Nephron (organoid): Measurements from ENCODE around the gene RAPGEF1.

Source experiments
- H3K27ac Mint-ChIP-seq, 3 experiments: 2 replicates each; pipeline ENCODE4 v1.8.0; 2020; ENCODE audit warnings: mixed read lengths in 3 of 3, mild to moderate bottlenecking in 2 of 3, moderate library complexity in 1 of 3
- H3K27me3 Mint-ChIP-seq: 2 replicates; pipeline ENCODE4 v1.8.0; 2021; ENCODE audit warnings: low read depth, mild to moderate bottlenecking, moderate library complexity, mixed read lengths
- H3K36me3 Mint-ChIP-seq: 2 replicates; pipeline ENCODE4 v1.8.0; 2020; ENCODE audit warnings: low read depth, mixed read lengths
- H3K4me1 Mint-ChIP-seq: 2 replicates; pipeline ENCODE4 v1.8.0; 2020; ENCODE audit warnings: mixed read lengths
- H3K4me3 Mint-ChIP-seq, 3 experiments: 2 replicates each; pipeline ENCODE4 v1.8.0; 2020; ENCODE audit warnings: mild to moderate bottlenecking in 3 of 3, mixed read lengths in 3 of 3, moderate library complexity in 2 of 3
- H3K9me3 Mint-ChIP-seq: 2 replicates; pipeline ENCODE4 v1.8.0; 2020; ENCODE audit warnings: mixed read lengths
- CTCF ChIP-seq, 3 experiments: fragments of 200-600 bp; sonication (generic); IDR thresholded peaks; one replicate each; pipeline ENCODE4 v1.5.0; 2021; ENCODE audit warnings: antibody characterized with exemption in 3 of 3; ENCODE audit not compliant: unreplicated experiment in 3 of 3

Gene RAPGEF1

GRCh38 chr9:131583836-131584555, 155.9 kb downstream of the RAPGEF1 start:
- Mint-ChIP-seq H3K4me1 (peaks cover 6% of the 10 kb centered on the region), H3K36me3 (peaks cover 43% of the 10 kb centered on the region), H3K9me3 (no peaks in the 10 kb centered on the region), H3K4me3 (no peak overlapping the region), H3K27me3 (peaks cover 4% of the 10 kb centered on the region), H3K27ac (no peak overlapping the region)
- TF ChIP-seq CTCF (IDR thresholded peaks at IDR 0.05; ENCODE audit: unreplicated experiment in 3 of 3): no peak

- Mint-ChIP-seq H3K4me1 (peaks cover 9% of the 10 kb centered on the region), H3K9me3 (no peaks in the 10 kb centered on the region), H3K4me3 (no peak overlapping the region), H3K27ac (no peak overlapping the region), H3K27me3 (peaks cover 4% of the 10 kb centered on the region), H3K36me3 (peaks cover 43% of the 10 kb centered on the region)
- no peak for TF ChIP-seq CTCF (IDR thresholded peaks at IDR 0.05; ENCODE audit: unreplicated experiment in 3 of 3)
These were observed 156.6 kb downstream of the RAPGEF1 start for GRCh38 chr9:131583337-131583645.

- peaks cover 4% of the 10 kb centered on the region for H3K27me3 Mint-ChIP-seq
- TF ChIP-seq CTCF (IDR thresholded peaks at IDR 0.05; ENCODE audit: unreplicated experiment in 3 of 3): no peak
- no peaks in the 10 kb centered on the region for H3K9me3 Mint-ChIP-seq
- peaks cover 15% of the 10 kb centered on the region for H3K4me1 Mint-ChIP-seq
- no peak overlapping the region for H3K27ac Mint-ChIP-seq
- no peak overlapping the region for H3K4me3 Mint-ChIP-seq
- peaks cover 41% of the 10 kb centered on the region for H3K36me3 Mint-ChIP-seq
These were observed 157.2 kb downstream of the RAPGEF1 start for GRCh38 chr9:131582466-131583336.

- H3K4me1 Mint-ChIP-seq: peaks cover 16% of the 10 kb centered on the region
- H3K9me3 Mint-ChIP-seq: no peaks in the 10 kb centered on the region
- no peak for TF ChIP-seq CTCF (IDR thresholded peaks at IDR 0.05; ENCODE audit: unreplicated experiment in 3 of 3)
- H3K4me3 Mint-ChIP-seq: no peak overlapping the region
- H3K27me3 Mint-ChIP-seq: peaks cover 4% of the 10 kb centered on the region
- no peak overlapping the region for H3K27ac Mint-ChIP-seq
- H3K36me3 Mint-ChIP-seq: peaks cover 38% of the 10 kb centered on the region
These were observed 157.8 kb downstream of the RAPGEF1 start for GRCh38 chr9:131582056-131582455.

- H3K36me3 Mint-ChIP-seq: peaks cover 30% of the 10 kb centered on the region
- H3K4me1 Mint-ChIP-seq: peaks cover 16% of the 10 kb centered on the region
- H3K27me3 Mint-ChIP-seq: peaks cover 4% of the 10 kb centered on the region
- H3K9me3 Mint-ChIP-seq: no peaks in the 10 kb centered on the region
- H3K27ac Mint-ChIP-seq: no peak overlapping the region
- no peak for TF ChIP-seq CTCF (IDR thresholded peaks at IDR 0.05; ENCODE audit: unreplicated experiment in 3 of 3)
- H3K4me3 Mint-ChIP-seq: no peak overlapping the region
These were observed 159.5 kb downstream of the RAPGEF1 start for GRCh38 chr9:131580358-131580757.
